ENCODE results near the gene JMJD8. TPM values are rescaled to one million over a fixed set of nuclear protein-coding genes. Genes with fewer than 3 reads are reported as not detected.

JMJD8 gene
- total RNA-seq, 1 donor from 2014 or later, result 47.0 TPM

Other genes with a start within 250 kb of the JMJD8 start
- 77.0 and 95.1 TPM in 2 replicates for gene CAPN15, start 156.6 kb downstream of the JMJD8 start, total RNA-seq
- gene PRR35, start 123.9 kb downstream of the JMJD8 start, total RNA-seq, result not detected in 2 replicates
- gene NHLRC4, start 117.3 kb downstream of the JMJD8 start, total RNA-seq, result 0.83 and 1.0 TPM in 2 replicates
- 46.7 and 53.1 TPM in 2 replicates for gene PIGQ, start 114.4 kb downstream of the JMJD8 start, total RNA-seq
- 10.5 and 13.1 TPM in 2 replicates for gene RAB40C, start 94.3 kb downstream of the JMJD8 start, total RNA-seq
- 0.42 and 0.47 TPM in 2 replicates for gene WFIKKN1, start 53.3 kb downstream of the JMJD8 start, total RNA-seq
- 48.7 and 49.9 TPM in 2 replicates for gene METTL26, start 48.0 kb downstream of the JMJD8 start, total RNA-seq
- 29.4 and 38.9 TPM in 2 replicates for gene MCRIP2, start 42.5 kb downstream of the JMJD8 start, total RNA-seq
- 24.8 and 33.7 TPM in 2 replicates for gene WDR90, start 35.0 kb downstream of the JMJD8 start, total RNA-seq
- gene RHOT2, start 16.2 kb downstream of the JMJD8 start, total RNA-seq, result 141 and 170 TPM in 2 replicates
- gene RHBDL1, start 8.7 kb downstream of the JMJD8 start, total RNA-seq, result 0.24 TPM in 1 of 2 replicates, not detected in the other
- gene STUB1, start 3.9 kb downstream of the JMJD8 start, total RNA-seq, result 75.4 and 81.2 TPM in 2 replicates
- 13.9 and 14.8 TPM in 2 replicates for gene WDR24, start 6.1 kb upstream of the JMJD8 start, total RNA-seq
- 0.75 and 0.88 TPM in 2 replicates for gene FBXL16, start 21.5 kb upstream of the JMJD8 start, total RNA-seq
- gene METRN, start 30.8 kb upstream of the JMJD8 start, total RNA-seq, result 5.0 and 6.7 TPM in 2 replicates
- gene ANTKMT, start 36.8 kb upstream of the JMJD8 start, total RNA-seq, result 58.0 and 67.4 TPM in 2 replicates
- 4.8 and 7.8 TPM in 2 replicates for gene CCDC78, start 42.1 kb upstream of the JMJD8 start, total RNA-seq
- gene HAGHL, start 42.8 kb upstream of the JMJD8 start, total RNA-seq, result 10.8 and 10.9 TPM in 2 replicates
- 42.4 and 43.1 TPM in 2 replicates for gene CIAO3, start 56.7 kb upstream of the JMJD8 start, total RNA-seq
- not detected in 2 replicates for gene MSLN, start 76.4 kb upstream of the JMJD8 start, total RNA-seq
- 32.2 and 35.3 TPM in 2 replicates for gene RPUSD1, start 104.0 kb upstream of the JMJD8 start, total RNA-seq
- 42.4 and 45.5 TPM in 2 replicates for gene CHTF18, start 104.3 kb upstream of the JMJD8 start, total RNA-seq
- not detected in 2 replicates for gene GNG13, start 116.4 kb upstream of the JMJD8 start, total RNA-seq

Measured in activated B cell treated with CpG ODN at 0.5 μM for 24 hours (primary cell).